GM19239 (cell line): ENCODE measurements around the gene SLC4A8.

Experiments used
- DNase-seq: peaks from one replicate; pipeline ENCODE4 v3.0.0; 2011; ENCODE audit warnings: low spot score; ENCODE audit not compliant: insufficient read length
- FAIRE-seq: peaks from 2 replicates; lab custom pipeline; 2011; peaks lifted over from hg19 to GRCh38; lab: Jason Lieb, UNC

The SLC4A8 gene

GRCh38 chr12:51424662-51425539, at the start of gene SLC4A8:
Gene SLC4A8, plus strand, starts transcription at chr12:51424831. Its CDS starts 157 bp downstream, at chr12:51424988.
- FAIRE-seq (peak; percentile 70), DNase-seq (peak; percentile 81)

DNA sequence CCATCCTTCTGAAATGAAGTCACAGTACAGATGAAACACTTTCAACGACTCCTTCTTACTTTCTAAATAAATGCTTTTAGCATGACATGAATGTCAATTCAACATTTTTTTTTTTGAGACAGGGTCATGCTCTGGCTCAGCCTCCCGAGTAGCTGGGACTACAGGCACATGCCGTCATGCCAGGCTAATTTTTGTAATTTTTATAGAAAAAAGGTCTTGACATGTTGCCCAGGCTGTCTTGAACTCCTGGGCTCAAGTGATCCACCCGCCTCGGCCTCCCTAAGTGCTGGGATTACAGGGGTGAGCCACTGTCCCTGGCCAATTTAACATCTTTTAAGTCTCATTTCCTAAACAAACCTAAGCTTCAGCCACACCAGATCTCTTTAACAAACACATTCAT, 49.8 kb upstream of the SLC4A8 start:
- DNase-seq (no peak), FAIRE-seq (no peak)

DNA sequence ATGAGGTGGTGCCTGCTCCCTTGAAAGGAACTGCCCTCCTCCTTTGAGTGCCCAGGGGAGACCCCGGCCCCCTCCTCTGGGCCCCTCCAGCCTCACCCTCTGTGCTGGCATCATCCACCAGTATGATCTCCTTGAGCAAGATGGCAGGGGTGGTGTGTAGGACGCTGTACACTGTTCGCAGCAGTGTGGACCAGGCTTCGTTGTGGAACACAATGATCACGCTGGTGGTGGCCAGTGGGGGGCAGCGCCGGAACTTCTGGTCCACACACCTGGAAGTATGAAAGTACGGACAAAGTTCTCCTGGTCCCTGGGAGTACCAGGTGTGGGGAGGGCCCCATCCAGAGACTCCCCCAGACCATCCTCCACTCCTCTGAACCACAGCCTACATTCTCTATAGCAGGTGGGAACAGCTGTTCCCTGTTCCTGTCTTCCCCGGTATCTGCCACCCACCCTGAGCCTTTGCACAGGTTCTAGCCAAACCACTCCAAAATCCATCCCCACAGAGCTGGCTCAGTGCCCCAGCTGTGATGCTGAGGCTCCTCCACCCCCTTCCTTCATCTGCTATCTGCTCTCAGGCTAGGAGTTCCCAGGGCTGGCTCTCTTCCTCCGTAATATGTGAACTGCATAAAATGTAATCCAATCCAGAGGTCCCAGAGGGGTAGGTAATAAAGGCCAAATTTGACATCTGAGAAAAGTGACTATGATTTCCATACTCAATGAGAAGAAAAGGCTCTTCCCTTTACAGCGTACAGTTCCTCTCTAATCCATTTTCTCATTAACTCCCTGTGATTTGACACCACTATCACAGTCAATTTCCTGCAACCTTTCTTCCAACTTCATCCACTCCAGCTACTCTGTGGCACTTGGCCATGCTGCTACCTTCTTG, 47.3 kb upstream of the SLC4A8 start:
- FAIRE-seq = no peak
- DNase-seq = no peak

GRCh38 chr12:51378749-51379148, 45.9 kb upstream of the SLC4A8 start:
- DNase-seq = no peak
- no peak for FAIRE-seq

GRCh38 chr12:51379571-51379970, 45.1 kb upstream of the SLC4A8 start:
- DNase-seq = no peak
- FAIRE-seq = no peak

- FAIRE-seq (no peak), DNase-seq (no peak)
Observed at GRCh38 chr12:51381226-51382079, 43.2 kb upstream of the SLC4A8 start.

DNA sequence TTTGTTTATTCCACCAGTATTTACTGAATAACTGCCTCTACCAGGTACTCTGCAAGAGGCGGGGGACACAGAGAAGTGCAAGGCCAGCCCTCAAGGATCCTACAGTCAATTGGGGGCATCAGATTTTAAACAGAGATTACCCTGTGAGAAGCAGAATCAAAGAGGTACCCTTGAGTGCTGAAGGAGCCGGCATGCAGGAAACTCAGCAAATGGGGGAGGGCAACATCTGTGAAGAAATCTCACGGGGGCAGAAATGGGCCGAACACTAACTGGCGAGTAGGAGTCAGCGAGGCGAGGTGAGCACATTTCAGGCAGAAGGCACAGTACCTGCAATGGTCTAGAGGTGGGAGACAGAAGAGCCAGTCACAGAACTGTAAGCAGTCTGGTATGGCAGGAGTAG, 42.5 kb upstream of the SLC4A8 start:
- FAIRE-seq = no peak

DNA sequence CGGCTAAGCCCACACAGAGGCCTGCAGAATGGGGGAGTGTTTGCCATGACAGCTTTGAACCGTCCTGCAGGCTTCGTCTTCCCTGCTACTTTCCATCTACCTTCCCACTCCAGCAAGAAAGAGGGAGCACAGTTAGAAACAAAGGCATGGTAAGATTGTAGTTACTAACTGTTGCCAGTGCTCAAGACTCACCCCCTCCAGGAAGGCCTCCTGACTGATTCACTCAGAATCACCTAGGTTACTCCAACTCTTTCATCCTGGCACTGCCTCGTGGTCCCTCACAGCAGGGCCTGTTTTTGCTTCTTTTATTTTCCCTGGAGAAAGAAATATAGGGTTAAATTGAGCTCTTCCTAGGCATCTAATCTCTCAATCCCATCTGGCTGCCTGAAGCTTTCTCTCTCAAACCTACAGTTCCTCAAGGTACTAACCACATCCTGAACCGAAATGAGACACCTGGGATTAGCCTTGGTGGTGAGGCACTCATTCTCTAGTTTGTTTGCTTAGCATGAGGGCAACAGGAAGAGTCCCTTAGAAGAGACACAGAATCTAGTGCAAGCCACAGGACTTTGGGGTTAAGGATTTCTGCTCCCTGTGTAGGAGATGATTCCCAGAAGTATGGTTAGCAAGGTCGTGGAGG, 41.2 kb upstream of the SLC4A8 start:
- DNase-seq (no peak), FAIRE-seq (peak; percentile 66)

More for the DNA sequence above, 42.5 kb upstream of the SLC4A8 start:
- DNase-seq = no peak

DNA sequence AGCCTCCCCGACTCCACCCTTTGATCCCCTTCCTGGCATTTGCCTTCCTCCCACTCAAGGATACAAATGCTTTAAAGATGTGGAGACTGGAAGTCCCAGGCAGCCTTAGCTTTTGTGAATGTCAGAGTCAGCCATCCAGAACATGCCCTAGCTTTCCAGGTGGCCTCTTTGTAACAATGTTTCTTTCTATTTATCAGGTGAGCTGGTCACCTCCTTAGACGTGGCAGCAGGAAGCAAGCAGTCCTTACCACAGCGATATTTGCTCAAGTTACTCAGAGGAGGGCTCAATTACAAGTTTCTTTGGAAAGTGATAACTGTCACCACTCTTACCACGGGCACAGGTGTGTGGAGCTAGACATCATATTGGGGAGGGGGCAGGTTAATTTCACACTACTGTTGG, 38.3 kb upstream of the SLC4A8 start:
- DNase-seq (no peak), FAIRE-seq (no peak)

GRCh38 chr12:51388069-51388799, 36.4 kb upstream of the SLC4A8 start:
- FAIRE-seq (no peak), DNase-seq (no peak)

DNA sequence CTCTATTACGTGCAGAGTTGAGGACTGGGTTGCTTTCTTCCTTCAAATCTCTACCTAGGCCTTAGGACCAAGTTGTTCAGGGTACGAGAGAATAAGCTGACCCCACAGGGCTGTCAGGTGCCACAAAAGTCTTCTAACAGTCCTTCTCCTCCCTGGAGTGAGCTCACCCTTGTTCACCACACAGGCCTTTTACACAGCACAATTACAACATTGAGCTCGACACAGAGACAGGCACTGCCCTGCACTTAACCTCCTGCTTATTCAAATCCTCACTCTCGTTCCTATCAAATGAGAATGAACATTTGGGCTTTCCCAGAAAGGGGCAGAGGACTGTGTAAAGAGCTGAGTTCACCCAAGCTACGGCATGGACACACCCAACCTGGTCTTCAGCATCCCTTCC, 35.8 kb upstream of the SLC4A8 start:
- no peak for DNase-seq

GRCh38 chr12:51389302-51389999, 35.2 kb upstream of the SLC4A8 start:
- no peak for FAIRE-seq
- no peak for DNase-seq

More for the DNA sequence above, 35.8 kb upstream of the SLC4A8 start:
- no peak for FAIRE-seq

- DNase-seq = no peak
- FAIRE-seq = no peak
Observed at GRCh38 chr12:51390457-51390856, 34.2 kb upstream of the SLC4A8 start.

GRCh38 chr12:51390891-51391282, 33.7 kb upstream of the SLC4A8 start:
- no peak for DNase-seq
- no peak for FAIRE-seq

- DNase-seq (peak; percentile 46), FAIRE-seq (no peak)
Observed at GRCh38 chr12:51391283-51392123, 33.1 kb upstream of the SLC4A8 start, which contains the start of gene GALNT6. Gene GALNT6, minus strand, starts transcription at chr12:51391406. Its CDS starts 11,625 bp downstream, at chr12:51379781.

DNA sequence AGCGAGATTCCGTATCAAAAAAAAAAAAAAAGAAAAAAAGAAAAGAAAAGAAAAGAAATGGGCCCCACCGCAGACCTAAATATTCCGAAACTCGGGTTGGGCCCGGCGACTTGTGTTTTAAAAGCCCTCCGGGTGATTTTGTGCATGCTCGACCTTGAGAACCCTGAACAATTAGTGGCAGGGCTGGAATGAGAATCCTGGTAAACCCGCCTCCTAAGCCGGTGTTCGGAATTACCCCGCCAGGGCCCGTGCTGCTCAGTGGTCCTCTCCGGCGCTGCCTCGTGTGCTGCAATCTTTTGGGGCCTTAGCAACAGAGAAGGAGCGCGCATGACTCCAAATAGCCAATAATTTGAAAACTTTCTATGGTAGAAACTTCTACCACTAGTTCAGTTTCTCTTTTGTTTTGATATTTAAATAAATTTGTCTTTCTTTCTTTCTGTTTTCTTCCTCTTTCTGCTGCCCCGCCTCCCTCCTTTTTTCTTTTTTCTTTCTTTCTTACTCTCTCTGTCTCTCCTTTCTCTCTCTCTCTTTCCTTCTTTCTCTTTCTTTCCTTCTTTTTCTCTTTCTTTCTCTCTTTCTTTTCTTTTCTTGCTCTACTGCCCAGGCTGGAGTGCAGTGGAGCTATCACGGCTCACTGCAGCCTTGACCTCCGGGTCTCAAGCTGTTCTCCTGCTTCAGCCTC, 31.9 kb upstream of the SLC4A8 start:
- DNase-seq = peak; percentile 46
- peak; percentile 83 for FAIRE-seq
